ENCODE results near the gene SOWAHD. TPM values are rescaled to one million over a fixed set of nuclear protein-coding genes. Genes with fewer than 3 reads are reported as not detected.

SOWAHD gene
- total RNA-seq, 2 donors from 2014 or later: 3.2 to 4.9 TPM

DNA sequence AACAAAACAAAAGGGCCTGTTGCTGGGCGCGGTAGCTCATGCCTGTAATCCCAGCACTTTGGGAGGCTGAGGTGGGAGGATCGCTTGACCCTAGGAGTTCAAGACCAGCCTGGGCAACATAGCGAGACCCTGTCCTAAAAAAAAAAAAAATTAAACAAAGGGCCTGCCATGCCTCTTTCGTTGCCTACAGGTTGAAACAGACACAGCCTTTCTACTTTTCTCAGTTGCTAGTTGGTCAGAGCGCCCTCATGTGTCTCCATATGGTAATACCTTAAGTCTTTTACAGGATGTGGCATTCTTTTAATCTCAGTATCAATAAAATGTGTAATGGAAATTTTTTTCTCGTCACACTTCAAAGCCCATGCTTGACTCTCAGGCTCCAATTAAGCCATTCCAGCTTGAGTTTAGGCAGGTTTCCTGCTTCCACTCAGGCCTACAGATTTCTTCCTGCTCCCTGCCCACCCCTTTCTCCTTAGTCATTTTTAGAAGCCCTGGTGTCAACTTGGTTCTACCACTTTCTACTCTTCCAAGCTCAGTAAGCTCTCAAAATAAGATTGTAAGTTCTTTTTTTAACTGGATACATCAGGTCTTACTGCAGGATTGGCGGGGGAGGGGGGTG lies 4.6 kb upstream of the SOWAHD start:
- Histone ChIP-seq H3K4me3 (no peak overlapping the region), H3K27ac (no peak overlapping the region), H3K36me3 (no peaks in the 10 kb centered on the region), H3K4me1 (no peaks in the 10 kb centered on the region), H3K9ac (ENCODE audit: low read depth in 2 of 2, low read length in 2 of 2) (no peak overlapping the region), H3K9me3 (no peaks in the 10 kb centered on the region), H3K27me3 (no peaks in the 10 kb centered on the region)
- TF ChIP-seq, protein P1, sequence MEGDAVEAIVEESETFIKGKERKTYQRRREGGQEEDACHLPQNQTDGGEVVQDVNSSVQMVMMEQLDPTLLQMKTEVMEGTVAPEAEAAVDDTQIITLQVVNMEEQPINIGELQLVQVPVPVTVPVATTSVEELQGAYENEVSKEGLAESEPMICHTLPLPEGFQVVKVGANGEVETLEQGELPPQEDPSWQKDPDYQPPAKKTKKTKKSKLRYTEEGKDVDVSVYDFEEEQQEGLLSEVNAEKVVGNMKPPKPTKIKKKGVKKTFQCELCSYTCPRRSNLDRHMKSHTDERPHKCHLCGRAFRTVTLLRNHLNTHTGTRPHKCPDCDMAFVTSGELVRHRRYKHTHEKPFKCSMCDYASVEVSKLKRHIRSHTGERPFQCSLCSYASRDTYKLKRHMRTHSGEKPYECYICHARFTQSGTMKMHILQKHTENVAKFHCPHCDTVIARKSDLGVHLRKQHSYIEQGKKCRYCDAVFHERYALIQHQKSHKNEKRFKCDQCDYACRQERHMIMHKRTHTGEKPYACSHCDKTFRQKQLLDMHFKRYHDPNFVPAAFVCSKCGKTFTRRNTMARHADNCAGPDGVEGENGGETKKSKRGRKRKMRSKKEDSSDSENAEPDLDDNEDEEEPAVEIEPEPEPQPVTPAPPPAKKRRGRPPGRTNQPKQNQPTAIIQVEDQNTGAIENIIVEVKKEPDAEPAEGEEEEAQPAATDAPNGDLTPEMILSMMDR (IDR thresholded peaks at IDR 0.05): peak; percentile 20
- peak; percentile 47 for DNase-seq
- intact Hi-C loops (cut with DNase I): no loop called here

- Histone ChIP-seq H3K27ac (peak overlapping the region; percentile 88), H3K27me3 (no peaks in the 10 kb centered on the region), H3K9ac (ENCODE audit: low read depth in 2 of 2, low read length in 2 of 2) (peak overlapping the region in 1 of 2 donors; percentile 22), H3K36me3 (no peaks in the 10 kb centered on the region), H3K4me1 (no peaks in the 10 kb centered on the region), H3K9me3 (no peaks in the 10 kb centered on the region), H3K4me3 (no peak overlapping the region)
- no peak for DNase-seq
- intact Hi-C loops (cut with DNase I): no loop called here
- TF ChIP-seq, protein P1 (IDR thresholded peaks at IDR 0.05): no peak
Observed at GRCh38 chrX:119755981-119756533, 2.3 kb upstream of the SOWAHD start.

DNA sequence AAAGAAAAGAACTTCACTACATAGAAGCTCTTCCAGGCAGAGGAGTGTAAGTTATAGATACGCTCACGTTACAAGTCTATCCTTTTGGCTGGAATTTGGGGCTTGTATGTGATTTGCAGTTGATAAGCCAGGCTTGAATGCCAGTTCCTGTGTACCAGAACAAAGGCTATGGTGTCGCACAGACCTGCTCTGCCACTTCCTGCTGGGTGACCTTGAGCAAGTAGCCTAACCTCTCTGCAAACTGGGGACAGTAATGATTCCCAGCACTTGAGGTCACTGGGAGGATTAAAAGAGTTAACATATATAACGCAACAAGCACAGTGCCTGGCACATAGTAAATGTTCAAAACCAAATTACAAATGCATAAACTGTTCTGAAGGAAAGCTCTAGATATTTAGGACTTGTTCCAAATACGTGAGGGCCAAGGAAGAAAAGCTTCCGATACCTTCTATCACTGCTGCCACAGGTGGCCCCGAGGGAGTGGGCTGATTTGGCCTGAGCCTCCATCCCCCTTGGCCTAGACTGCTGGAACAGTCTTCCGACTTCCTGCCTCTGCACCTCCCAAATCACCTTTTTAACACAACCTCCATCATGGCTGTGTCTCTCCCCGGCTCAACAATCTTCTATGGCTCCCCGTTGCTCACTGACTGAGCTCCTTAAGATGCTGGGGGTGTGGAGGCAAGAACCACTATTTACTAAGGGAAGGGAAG lies 1.3 kb upstream of the SOWAHD start:
- Histone ChIP-seq H3K9ac (ENCODE audit: low read depth in 2 of 2, low read length in 2 of 2) (peak overlapping the region in 1 of 2 donors; percentile 59), H3K36me3 (no peaks in the 10 kb centered on the region), H3K9me3 (no peaks in the 10 kb centered on the region), H3K27ac (peak overlapping the region; percentile 88), H3K4me3 (peak overlapping the region; percentile 52), H3K27me3 (no peaks in the 10 kb centered on the region), H3K4me1 (no peaks in the 10 kb centered on the region)
- no peak for DNase-seq
- intact Hi-C loops (cut with DNase I): no loop called here
- TF ChIP-seq, protein P1 (IDR thresholded peaks at IDR 0.05): no peak

- Histone ChIP-seq H3K4me3 (peak overlapping the region; percentile 52), H3K36me3 (no peaks in the 10 kb centered on the region), H3K4me1 (no peaks in the 10 kb centered on the region), H3K27me3 (no peaks in the 10 kb centered on the region), H3K9ac (ENCODE audit: low read depth in 2 of 2, low read length in 2 of 2) (peak overlapping the region; percentile 59 to 63), H3K27ac (peak overlapping the region; percentile 88), H3K9me3 (no peaks in the 10 kb centered on the region)
- TF ChIP-seq, protein P1 (IDR thresholded peaks at IDR 0.05): no peak
- intact Hi-C loops (cut with DNase I): no loop called here
- DNase-seq: no peak
Observed at GRCh38 chrX:119757646-119757978, 776 bp upstream of the SOWAHD start.

DNA sequence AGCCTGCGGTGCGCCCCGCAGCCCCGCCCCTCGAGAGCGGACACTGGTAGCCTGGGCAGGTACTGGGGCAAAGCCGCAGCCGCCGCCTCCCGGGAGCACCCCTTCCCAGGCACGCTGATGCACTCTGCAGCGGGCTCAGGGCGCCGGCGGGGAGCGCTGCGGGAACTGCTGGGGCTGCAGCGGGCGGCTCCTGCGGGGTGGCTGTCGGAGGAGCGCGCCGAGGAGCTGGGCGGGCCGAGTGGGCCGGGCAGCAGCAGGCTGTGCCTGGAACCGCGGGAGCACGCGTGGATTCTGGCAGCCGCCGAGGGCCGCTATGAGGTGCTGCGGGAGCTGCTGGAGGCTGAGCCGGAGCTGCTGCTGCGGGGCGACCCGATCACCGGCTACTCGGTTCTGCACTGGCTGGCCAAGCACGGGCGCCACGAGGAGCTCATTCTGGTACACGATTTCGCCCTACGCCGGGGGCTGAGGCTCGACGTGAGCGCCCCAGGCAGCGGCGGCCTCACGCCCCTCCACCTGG lies 401 bp downstream of the SOWAHD start:
- H3K27ac ChIP-seq: peak overlapping the region; percentile 88
- no peak for DNase-seq
- TF ChIP-seq, protein P1 (IDR thresholded peaks at IDR 0.05): no peak
- H3K27me3 ChIP-seq: no peaks in the 10 kb centered on the region
- H3K4me3 ChIP-seq: peak overlapping the region; percentile 52
- no peaks in the 10 kb centered on the region for H3K36me3 ChIP-seq
- intact Hi-C loops (cut with DNase I): no loop called here
- H3K4me1 ChIP-seq: no peaks in the 10 kb centered on the region
- no peaks in the 10 kb centered on the region for H3K9me3 ChIP-seq
- H3K9ac ChIP-seq (ENCODE audit: low read depth in 2 of 2, low read length in 2 of 2): peak overlapping the region; percentile 59 to 63

Data from colonic mucosa (tissue), 4 donors.